ENCODE data around the gene GLIPR2.
"Not testable (repeated sequence)": the region's sequence is repeated elsewhere in the genome, so short reads cannot be mapped to it uniquely, and the experiment has no call there.

The GLIPR2 gene

GRCh38 chr9:36158122-36158521 lies 21.6 kb downstream of the GLIPR2 start:
- Histone ChIP-seq H3K27me3 (replicated peaks; ENCODE audit: control insufficient read depth, insufficient read depth, low read length) (no peaks in the 10 kb centered on the region), H3K4me1 (ENCODE audit: control insufficient read depth, insufficient read depth, low read length) (peaks cover 55% of the 10 kb centered on the region), H3K9ac (ENCODE audit: low read length) (no peak overlapping the region), H3K4me3 (ENCODE audit: low read length) (no peak overlapping the region), H3K36me3 (ENCODE audit: control insufficient read depth, insufficient read depth, low read length, severe bottlenecking) (peaks cover 24% of the 10 kb centered on the region), H3K9me3 (ENCODE audit: control insufficient read depth, low read length) (peaks cover 5% of the 10 kb centered on the region)
- DNase-seq (ENCODE audit: low read depth): no peak

DNA sequence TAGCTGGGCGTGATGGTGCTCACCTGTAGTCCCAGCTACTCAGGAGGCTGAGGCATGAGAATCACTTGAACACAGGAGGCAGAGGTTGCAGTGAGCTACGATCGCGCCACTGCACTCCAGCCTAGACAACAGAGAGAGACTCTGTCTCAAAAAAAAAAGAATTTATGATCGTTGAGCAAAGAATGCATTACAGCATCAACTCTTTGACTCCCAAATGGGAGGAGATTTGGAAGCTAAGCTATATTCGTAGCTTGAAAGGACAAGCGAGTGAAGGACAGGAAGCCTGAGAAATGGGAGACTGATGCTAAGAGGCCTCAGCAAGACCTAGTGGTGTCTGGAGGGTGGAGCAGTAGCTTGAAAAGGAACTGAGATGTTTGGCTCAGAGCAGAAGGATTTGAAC lies 22.4 kb downstream of the GLIPR2 start:
- peaks cover 60% of the 10 kb centered on the region for H3K4me1 ChIP-seq (ENCODE audit: control insufficient read depth, insufficient read depth, low read length)
- no peak for DNase-seq (ENCODE audit: low read depth)
- H3K27me3 ChIP-seq (replicated peaks; ENCODE audit: control insufficient read depth, insufficient read depth, low read length): no peaks in the 10 kb centered on the region
- peaks cover 21% of the 10 kb centered on the region for H3K36me3 ChIP-seq (ENCODE audit: control insufficient read depth, insufficient read depth, low read length, severe bottlenecking)
- peak overlapping the region; percentile 23 for H3K9ac ChIP-seq (ENCODE audit: low read length)
- no peak overlapping the region for H3K4me3 ChIP-seq (ENCODE audit: low read length)
- H3K9me3 ChIP-seq (ENCODE audit: control insufficient read depth, low read length): peaks cover 5% of the 10 kb centered on the region

DNA sequence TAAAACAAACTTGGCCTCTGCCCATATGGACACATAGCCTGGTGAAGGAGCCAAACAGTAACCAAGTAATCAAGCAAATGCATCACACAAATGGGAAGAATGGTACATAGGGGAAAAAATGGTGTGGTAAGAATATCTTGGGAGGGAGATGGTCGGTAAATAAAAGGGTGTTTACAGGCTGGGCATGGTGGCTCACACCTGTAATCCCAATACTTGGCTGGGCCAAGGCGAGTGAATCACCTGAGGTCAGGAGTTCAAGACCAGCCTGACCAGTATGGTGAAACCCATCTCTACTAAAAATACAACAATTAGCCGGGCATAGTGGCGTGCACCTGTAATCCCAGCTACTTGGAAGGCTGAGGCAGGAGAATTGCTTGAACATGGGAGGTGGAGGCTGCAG lies 23.0 kb downstream of the GLIPR2 start:
- peaks cover 21% of the 10 kb centered on the region for H3K36me3 ChIP-seq (ENCODE audit: control insufficient read depth, insufficient read depth, low read length, severe bottlenecking)
- H3K4me1 ChIP-seq (ENCODE audit: control insufficient read depth, insufficient read depth, low read length): peaks cover 60% of the 10 kb centered on the region
- H3K9ac ChIP-seq (ENCODE audit: low read length): peak overlapping the region; percentile 23
- DNase-seq (ENCODE audit: low read depth); H3K9me3 ChIP-seq (ENCODE audit: control insufficient read depth, low read length); H3K4me3 ChIP-seq (ENCODE audit: low read length); H3K27me3 ChIP-seq (replicated peaks; ENCODE audit: control insufficient read depth, insufficient read depth, low read length): not testable (repeated sequence)

DNA sequence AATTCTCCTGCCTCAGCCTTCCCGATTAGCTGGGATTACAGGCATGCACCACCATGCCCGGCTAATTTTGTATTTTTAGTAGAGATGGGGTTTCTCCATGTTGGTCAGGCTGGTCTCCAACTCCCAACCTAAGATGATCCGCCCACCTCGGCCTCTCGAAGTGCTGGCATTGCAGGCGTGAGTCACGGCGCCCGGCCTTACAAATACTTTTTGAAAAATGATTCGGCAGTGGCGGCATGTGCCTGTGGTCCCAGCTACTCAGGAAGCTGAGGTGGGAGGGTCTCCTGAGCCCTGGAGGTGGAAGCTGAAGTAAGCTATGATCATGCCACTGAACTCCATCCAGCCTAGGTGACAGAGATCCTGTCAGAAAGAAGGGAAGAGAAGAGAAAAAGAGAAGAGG lies 23.6 kb downstream of the GLIPR2 start:
- Histone ChIP-seq H3K36me3 (ENCODE audit: control insufficient read depth, insufficient read depth, low read length, severe bottlenecking) (peaks cover 21% of the 10 kb centered on the region), H3K4me1 (ENCODE audit: control insufficient read depth, insufficient read depth, low read length) (peaks cover 60% of the 10 kb centered on the region)
- H3K9ac ChIP-seq (ENCODE audit: low read length); H3K27me3 ChIP-seq (replicated peaks; ENCODE audit: control insufficient read depth, insufficient read depth, low read length); H3K4me3 ChIP-seq (ENCODE audit: low read length); DNase-seq (ENCODE audit: low read depth); H3K9me3 ChIP-seq (ENCODE audit: control insufficient read depth, low read length): not testable (repeated sequence)

DNA sequence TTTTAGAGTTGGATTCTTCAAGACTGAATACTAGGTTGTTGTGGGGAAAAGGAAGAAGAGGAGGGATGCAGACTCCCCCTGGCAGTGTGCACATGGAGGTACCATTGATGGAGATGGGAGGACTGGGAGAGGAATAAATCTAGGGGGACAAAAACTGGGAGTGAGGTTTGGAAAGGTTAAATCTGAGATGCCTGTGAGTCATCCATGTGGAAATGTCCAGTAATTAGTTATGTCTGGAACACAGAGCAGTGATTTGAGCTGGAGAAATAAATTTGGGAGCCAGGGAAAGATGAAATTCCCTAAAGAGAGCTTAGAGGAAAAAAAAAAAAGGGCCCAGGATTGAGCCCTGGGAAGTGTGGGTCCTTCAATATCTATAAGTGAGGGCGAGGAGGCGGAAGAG lies 24.7 kb downstream of the GLIPR2 start:
- H3K9ac ChIP-seq (ENCODE audit: low read length): no peak overlapping the region
- no peak overlapping the region for H3K4me3 ChIP-seq (ENCODE audit: low read length)
- DNase-seq (ENCODE audit: low read depth): peak; percentile 62
- peaks cover 12% of the 10 kb centered on the region for H3K36me3 ChIP-seq (ENCODE audit: control insufficient read depth, insufficient read depth, low read length, severe bottlenecking)
- peaks cover 5% of the 10 kb centered on the region for H3K9me3 ChIP-seq (ENCODE audit: control insufficient read depth, low read length)
- no peaks in the 10 kb centered on the region for H3K27me3 ChIP-seq (replicated peaks; ENCODE audit: control insufficient read depth, insufficient read depth, low read length)
- H3K4me1 ChIP-seq (ENCODE audit: control insufficient read depth, insufficient read depth, low read length): peaks cover 67% of the 10 kb centered on the region

- no peaks in the 10 kb centered on the region for H3K9me3 ChIP-seq (ENCODE audit: control insufficient read depth, low read length)
- H3K4me3 ChIP-seq (ENCODE audit: low read length): no peak overlapping the region
- no peaks in the 10 kb centered on the region for H3K27me3 ChIP-seq (replicated peaks; ENCODE audit: control insufficient read depth, insufficient read depth, low read length)
- DNase-seq (ENCODE audit: low read depth): no peak
- peaks cover 5% of the 10 kb centered on the region for H3K36me3 ChIP-seq (ENCODE audit: control insufficient read depth, insufficient read depth, low read length, severe bottlenecking)
- peaks cover 67% of the 10 kb centered on the region for H3K4me1 ChIP-seq (ENCODE audit: control insufficient read depth, insufficient read depth, low read length)
- H3K9ac ChIP-seq (ENCODE audit: low read length): no peak overlapping the region
These were observed 25.7 kb downstream of the GLIPR2 start for GRCh38 chr9:36162211-36162738.

DNA sequence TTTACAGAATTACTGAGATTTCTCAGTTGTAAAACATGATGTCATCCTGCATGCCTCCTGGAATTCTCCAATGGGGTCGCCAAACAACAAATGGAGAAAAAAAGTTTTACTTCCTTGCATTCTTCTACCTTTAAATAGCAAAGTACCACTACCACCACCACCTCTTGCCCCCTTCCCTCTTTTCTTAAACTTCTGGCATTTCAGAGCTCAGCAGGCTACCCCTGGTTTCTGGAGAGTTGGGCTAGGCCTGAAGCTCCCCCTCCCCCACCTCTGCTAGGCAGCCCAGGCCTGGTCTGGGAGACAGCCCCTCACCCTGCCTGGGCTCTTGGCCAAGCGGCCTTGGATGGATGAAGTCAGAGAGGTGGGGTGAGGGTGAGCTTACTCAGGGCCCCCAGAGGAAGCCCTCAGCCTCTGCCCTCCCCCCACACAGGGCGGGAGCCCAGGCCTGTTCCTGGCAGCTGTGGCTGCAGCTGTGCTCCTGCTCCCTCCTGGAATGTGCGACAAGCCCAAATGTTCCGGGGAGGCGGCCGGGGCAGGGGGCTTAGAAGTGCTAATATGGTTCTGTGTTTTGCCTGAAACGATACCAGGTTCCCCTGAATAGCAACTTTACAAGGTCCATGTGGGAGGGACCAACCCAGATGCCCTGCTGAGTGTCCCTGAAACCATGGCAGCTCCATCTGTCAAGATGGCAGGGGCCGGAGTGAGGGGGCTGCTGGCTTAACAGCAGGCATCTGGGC lies 26.7 kb downstream of the GLIPR2 start:
- Histone ChIP-seq H3K4me3 (ENCODE audit: low read length) (peak overlapping the region; percentile 21), H3K9ac (ENCODE audit: low read length) (peak overlapping the region; percentile 74), H3K4me1 (ENCODE audit: control insufficient read depth, insufficient read depth, low read length) (peaks cover 63% of the 10 kb centered on the region), H3K9me3 (ENCODE audit: control insufficient read depth, low read length) (no peaks in the 10 kb centered on the region), H3K36me3 (ENCODE audit: control insufficient read depth, insufficient read depth, low read length, severe bottlenecking) (peaks cover 5% of the 10 kb centered on the region), H3K27me3 (replicated peaks; ENCODE audit: control insufficient read depth, insufficient read depth, low read length) (no peaks in the 10 kb centered on the region)
- peak; percentile 57 for DNase-seq (ENCODE audit: low read depth)

GRCh38 chr9:36163786-36164170 lies 27.2 kb downstream of the GLIPR2 start:
- peaks cover 57% of the 10 kb centered on the region for H3K4me1 ChIP-seq (ENCODE audit: control insufficient read depth, insufficient read depth, low read length)
- peak; percentile 35 for DNase-seq (ENCODE audit: low read depth)
- peak overlapping the region; percentile 74 for H3K9ac ChIP-seq (ENCODE audit: low read length)
- no peaks in the 10 kb centered on the region for H3K9me3 ChIP-seq (ENCODE audit: control insufficient read depth, low read length)
- H3K4me3 ChIP-seq (ENCODE audit: low read length): peak overlapping the region; percentile 21
- no peaks in the 10 kb centered on the region for H3K27me3 ChIP-seq (replicated peaks; ENCODE audit: control insufficient read depth, insufficient read depth, low read length)
- peaks cover 5% of the 10 kb centered on the region for H3K36me3 ChIP-seq (ENCODE audit: control insufficient read depth, insufficient read depth, low read length, severe bottlenecking)

DNA sequence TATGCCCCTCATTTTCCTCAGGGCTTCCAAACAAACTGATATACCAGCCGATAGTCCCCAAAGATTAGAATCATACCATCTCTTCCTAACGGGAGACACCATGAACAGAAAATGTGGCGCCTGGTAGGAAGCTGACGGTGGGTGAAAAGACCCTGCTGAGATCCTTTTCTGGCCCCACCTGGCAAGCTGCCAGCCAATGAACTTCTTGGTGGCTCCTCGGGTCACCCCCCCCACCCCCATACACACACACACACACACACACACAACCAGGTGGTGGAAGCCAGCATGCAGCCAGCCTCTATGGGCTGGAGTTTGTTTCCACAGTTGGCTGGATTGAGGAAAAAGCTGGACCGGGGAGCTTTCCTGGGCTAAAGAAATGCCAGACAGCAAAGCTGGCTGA lies 27.8 kb downstream of the GLIPR2 start:
- Histone ChIP-seq H3K36me3 (ENCODE audit: control insufficient read depth, insufficient read depth, low read length, severe bottlenecking) (peaks cover 5% of the 10 kb centered on the region), H3K9me3 (ENCODE audit: control insufficient read depth, low read length) (no peaks in the 10 kb centered on the region), H3K4me3 (ENCODE audit: low read length) (no peak overlapping the region), H3K4me1 (ENCODE audit: control insufficient read depth, insufficient read depth, low read length) (peaks cover 52% of the 10 kb centered on the region), H3K9ac (ENCODE audit: low read length) (no peak overlapping the region), H3K27me3 (replicated peaks; ENCODE audit: control insufficient read depth, insufficient read depth, low read length) (no peaks in the 10 kb centered on the region)
- DNase-seq (ENCODE audit: low read depth): no peak

- Histone ChIP-seq H3K4me1 (ENCODE audit: control insufficient read depth, insufficient read depth, low read length) (peaks cover 50% of the 10 kb centered on the region), H3K27me3 (replicated peaks; ENCODE audit: control insufficient read depth, insufficient read depth, low read length) (no peaks in the 10 kb centered on the region), H3K4me3 (ENCODE audit: low read length) (no peak overlapping the region), H3K9me3 (ENCODE audit: control insufficient read depth, low read length) (no peaks in the 10 kb centered on the region), H3K36me3 (ENCODE audit: control insufficient read depth, insufficient read depth, low read length, severe bottlenecking) (peaks cover 5% of the 10 kb centered on the region), H3K9ac (ENCODE audit: low read length) (no peak overlapping the region)
- no peak for DNase-seq (ENCODE audit: low read depth)
These were observed 28.5 kb downstream of the GLIPR2 start for GRCh38 chr9:36164989-36165388.

GRCh38 chr9:36165826-36166167 lies 29.3 kb downstream of the GLIPR2 start:
- H3K4me1 ChIP-seq (ENCODE audit: control insufficient read depth, insufficient read depth, low read length): peaks cover 50% of the 10 kb centered on the region
- no peaks in the 10 kb centered on the region for H3K9me3 ChIP-seq (ENCODE audit: control insufficient read depth, low read length)
- H3K9ac ChIP-seq (ENCODE audit: low read length): peak overlapping the region; percentile 85
- H3K4me3 ChIP-seq (ENCODE audit: low read length): peak overlapping the region; percentile 83
- H3K27me3 ChIP-seq (replicated peaks; ENCODE audit: control insufficient read depth, insufficient read depth, low read length): no peaks in the 10 kb centered on the region
- DNase-seq (ENCODE audit: low read depth): peak; percentile 73
- H3K36me3 ChIP-seq (ENCODE audit: control insufficient read depth, insufficient read depth, low read length, severe bottlenecking): peaks cover 5% of the 10 kb centered on the region
